ENCODE results near the gene MEA1. TPM values are rescaled to one million over a fixed set of nuclear protein-coding genes. Genes with fewer than 3 reads are reported as not detected.

The MEA1 gene
- total and polyA plus RNA-seq, 9 donors: 48.2 to 95.1 (median 63.2) TPM

GRCh38 chr6:43060034-43060754 lies 46.4 kb upstream of the MEA1 start:
- H3K27ac ChIP-seq: peak overlapping the region; percentile 71 to 88
- peak in 1 of 5 donors; percentile 43 for DNase-seq
- TF ChIP-seq EP300 (IDR thresholded peaks at IDR 0.05) (no peak), CTCF (IDR thresholded peaks at IDR 0.05) (no peak), POLR2A (IDR thresholded peaks at IDR 0.05) (no peak)
- H3K36me3 ChIP-seq: no peaks in the 10 kb centered on the region
- intact Hi-C loops (cut with DNase I): no loop called here
- peaks cover 8% of the 10 kb centered on the region for H3K4me1 ChIP-seq (ENCODE audit: insufficient read depth)
- 5 to 7% (median 6%) methylated on average over 14 to 15 of the region's 15 CpGs for WGBS, 3 donors
- H3K27me3 ChIP-seq: no peaks in the 10 kb centered on the region
- H3K9me3 ChIP-seq: no peaks in the 10 kb centered on the region
- peak overlapping the region; percentile 86 for H3K4me3 ChIP-seq

- 0 to 1% (median 1%) methylated on average over 64 of the region's 64 CpGs for WGBS, 3 donors
- no peaks in the 10 kb centered on the region for H3K36me3 ChIP-seq
- DNase-seq: peak; percentile 97 to 99 (median 98)
- H3K27me3 ChIP-seq: no peaks in the 10 kb centered on the region
- intact Hi-C loops (cut with DNase I): no loop called here
- peak within 1 kb of the TSS; percentile 86 for H3K4me3 ChIP-seq
- TF ChIP-seq EP300 (IDR thresholded peaks at IDR 0.05) (no peak), POLR2A (IDR thresholded peaks at IDR 0.05) (peak; percentile 88), CTCF (IDR thresholded peaks at IDR 0.05) (peak in 1 of 3 donors; percentile 16)
- peaks cover 10% of the 10 kb centered on the region for H3K4me1 ChIP-seq (ENCODE audit: insufficient read depth)
- no peaks in the 10 kb centered on the region for H3K9me3 ChIP-seq
- peak within 1 kb of the TSS; percentile 71 to 88 for H3K27ac ChIP-seq
Observed at GRCh38 chr6:43059168-43060033, 45.7 kb upstream of the MEA1 start, which contains the start of the genes KLC4 and MRPL2. Gene KLC4, plus strand, starts transcription at chr6:43059631. Its CDS starts 1,705 bp downstream, at chr6:43061336. Gene MRPL2, minus strand, starts transcription at chr6:43059434. Its CDS starts 53 bp downstream, at chr6:43059381.

- peak overlapping the region in 1 of 2 donors; percentile 88 for H3K27ac ChIP-seq
- intact Hi-C loops (cut with DNase I): no loop called here
Observed at GRCh38 chr6:43058531-43058930, 44.8 kb upstream of the MEA1 start.

More at GRCh38 chr6:43058531-43058930, 44.8 kb upstream of the MEA1 start:
- Histone ChIP-seq H3K9me3 (no peaks in the 10 kb centered on the region), H3K4me1 (ENCODE audit: insufficient read depth) (peaks cover 13% of the 10 kb centered on the region), H3K4me3 (peak overlapping the region; percentile 86), H3K27me3 (no peaks in the 10 kb centered on the region), H3K36me3 (no peaks in the 10 kb centered on the region)
- no peak for DNase-seq
- WGBS, 3 donors: 70 to 81% (median 78%) methylated on average over 1 of the region's 1 CpG
- no peak for TF ChIP-seq EP300 (IDR thresholded peaks at IDR 0.05)
- TF ChIP-seq POLR2A (IDR thresholded peaks at IDR 0.05): no peak
- no peak for TF ChIP-seq CTCF (IDR thresholded peaks at IDR 0.05)
